Stimulated activated naive CD4-positive, alpha-beta T cell treated with Interleukin-2 at 50 U/mL for 16 hours (primary cell): ENCODE measurements around the gene APOO.

Experiments used
- DNase-seq: peaks from one replicate; lab custom pipeline; 2025; lab: John Stamatoyannopoulos, UW

The APOO gene

GRCh38 chrX:23907498-23908218 is at the start of gene APOO, which contains the start of gene CXorf58:
APOO (minus strand) TSS chrX:23907938; CDS start chrX:23907702, 236 bp downstream.
CXorf58 (plus strand) TSS chrX:23908006; CDS start chrX:23910303, 2,297 bp downstream.
- DNase-seq, result peak; percentile 88

GRCh38 chrX:23954396-23954795 is 46.7 kb upstream of the APOO start:
- DNase-seq, result no peak

GRCh38 chrX:23953908-23954269 is 46.2 kb upstream of the APOO start:
- DNase-seq, result no peak

- peak; percentile 30 for DNase-seq
These were observed 45.5 kb upstream of the APOO start for GRCh38 chrX:23952984-23953907.

- no peak for DNase-seq
These were observed 44.7 kb upstream of the APOO start for GRCh38 chrX:23952391-23952790.

GRCh38 chrX:23945206-23945605 is 37.5 kb upstream of the APOO start:
- DNase-seq, result no peak

GRCh38 chrX:23944234-23944633 is 36.5 kb upstream of the APOO start:
- DNase-seq, result no peak

GRCh38 chrX:23939203-23939602 is 31.5 kb upstream of the APOO start:
- DNase-seq, result no peak

- DNase-seq, result no peak
These were observed 31.0 kb upstream of the APOO start for GRCh38 chrX:23938690-23939089.

- no peak for DNase-seq
These were observed 29.4 kb upstream of the APOO start for GRCh38 chrX:23937100-23937499.

- DNase-seq, result no peak
These were observed 28.4 kb upstream of the APOO start for GRCh38 chrX:23936180-23936579.

- DNase-seq, result no peak
These were observed 27.4 kb upstream of the APOO start for GRCh38 chrX:23935106-23935505.

- no peak for DNase-seq
These were observed 24.3 kb upstream of the APOO start for GRCh38 chrX:23932046-23932445.

- no peak for DNase-seq
These were observed 23.3 kb upstream of the APOO start for GRCh38 chrX:23930894-23931604.

GRCh38 chrX:23926015-23926414 is 18.3 kb upstream of the APOO start:
- DNase-seq, result no peak

GRCh38 chrX:23919706-23920320 is 12.1 kb upstream of the APOO start:
- DNase-seq, result no peak

GRCh38 chrX:23919148-23919547 is 11.4 kb upstream of the APOO start:
- DNase-seq, result no peak

- DNase-seq, result no peak
These were observed 3.5 kb upstream of the APOO start for GRCh38 chrX:23911126-23911835.

GRCh38 chrX:23908219-23909004 is 674 bp upstream of the APOO start:
- DNase-seq, result no peak

- no peak for DNase-seq
These were observed 634 bp downstream of the APOO start for GRCh38 chrX:23907111-23907497.

GRCh38 chrX:23904096-23904495 is 3.6 kb downstream of the APOO start:
- DNase-seq, result no peak
